WERI-Rb-1 (cell line): ENCODE data around the gene MS4A6A.
"Not testable (repeated sequence)": the region's sequence is repeated elsewhere in the genome, so short reads cannot be mapped to it uniquely, and the experiment has no call there.

ENCODE experiments used
- DNase-seq: peaks from one replicate; pipeline ENCODE4 v3.0.0-alpha.2; 2020
- H3K27ac ChIP-seq: fragments of 250-450 bp; sonication (Bioruptor Pico); 2 replicates; pipeline ENCODE4 v1.5.1; 2020; ENCODE audit warnings: mild to moderate bottlenecking, moderate library complexity
- H3K27me3 ChIP-seq: fragments of 250-450 bp; sonication (Bioruptor Pico); 2 replicates; pipeline ENCODE4 v1.5.1; 2021; ENCODE audit warnings: mild to moderate bottlenecking, low read depth, moderate library complexity; ENCODE audit not compliant: insufficient read depth, severe bottlenecking
- H3K36me3 ChIP-seq: fragments of 250-450 bp; sonication (Bioruptor Pico); 2 replicates; pipeline ENCODE4 v1.5.1; 2020; ENCODE audit warnings: mild to moderate bottlenecking, moderate library complexity
- H3K4me3 ChIP-seq: 2 replicates; pipeline ENCODE4 v1.5.1; 2011; ENCODE audit warnings: low read depth, mild to moderate bottlenecking, control low read depth, low read length
- H3K9me3 ChIP-seq: fragments of 250-450 bp; sonication (Bioruptor Pico); 2 replicates; pipeline ENCODE4 v1.5.1; 2021; ENCODE audit warnings: mild to moderate bottlenecking, moderate library complexity; ENCODE audit not compliant: severe bottlenecking
- TF ChIP-seq, protein P1 (sequence below): IDR thresholded peaks from 2 replicates; pipeline ENCODE4 v1.5.1; 2011; ENCODE audit warnings: low read depth, mild to moderate bottlenecking, control low read depth, inconsistent platforms, low read length

MS4A6A gene

DNA sequence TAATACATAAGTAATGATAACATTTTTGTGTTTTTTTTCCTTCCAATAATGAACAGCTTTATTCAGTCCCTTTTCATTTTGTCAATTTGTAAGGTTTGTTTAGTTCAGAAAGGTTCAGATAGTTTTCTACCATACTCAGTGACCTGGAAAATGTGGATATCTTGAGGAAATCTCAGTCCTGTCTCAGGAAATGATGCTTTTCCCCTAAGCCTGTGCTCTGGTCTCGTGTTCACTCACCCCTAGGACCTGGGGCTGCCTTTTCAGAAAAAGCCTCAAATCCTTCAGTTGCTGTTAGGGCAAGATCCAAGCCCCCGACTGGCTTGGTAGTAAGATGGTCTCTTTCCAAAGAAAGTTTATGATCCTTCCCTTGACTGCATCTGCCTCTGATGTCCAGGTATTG lies 21.8 kb downstream of the MS4A6A start:
- no peak for DNase-seq
- no peaks in the 10 kb centered on the region for H3K36me3 ChIP-seq
- no peak overlapping the region for H3K27ac ChIP-seq
- H3K9me3 ChIP-seq: peaks cover 4% of the 10 kb centered on the region
- no peaks in the 10 kb centered on the region for H3K27me3 ChIP-seq
- TF ChIP-seq, protein P1, sequence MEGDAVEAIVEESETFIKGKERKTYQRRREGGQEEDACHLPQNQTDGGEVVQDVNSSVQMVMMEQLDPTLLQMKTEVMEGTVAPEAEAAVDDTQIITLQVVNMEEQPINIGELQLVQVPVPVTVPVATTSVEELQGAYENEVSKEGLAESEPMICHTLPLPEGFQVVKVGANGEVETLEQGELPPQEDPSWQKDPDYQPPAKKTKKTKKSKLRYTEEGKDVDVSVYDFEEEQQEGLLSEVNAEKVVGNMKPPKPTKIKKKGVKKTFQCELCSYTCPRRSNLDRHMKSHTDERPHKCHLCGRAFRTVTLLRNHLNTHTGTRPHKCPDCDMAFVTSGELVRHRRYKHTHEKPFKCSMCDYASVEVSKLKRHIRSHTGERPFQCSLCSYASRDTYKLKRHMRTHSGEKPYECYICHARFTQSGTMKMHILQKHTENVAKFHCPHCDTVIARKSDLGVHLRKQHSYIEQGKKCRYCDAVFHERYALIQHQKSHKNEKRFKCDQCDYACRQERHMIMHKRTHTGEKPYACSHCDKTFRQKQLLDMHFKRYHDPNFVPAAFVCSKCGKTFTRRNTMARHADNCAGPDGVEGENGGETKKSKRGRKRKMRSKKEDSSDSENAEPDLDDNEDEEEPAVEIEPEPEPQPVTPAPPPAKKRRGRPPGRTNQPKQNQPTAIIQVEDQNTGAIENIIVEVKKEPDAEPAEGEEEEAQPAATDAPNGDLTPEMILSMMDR: no peak
- H3K4me3 ChIP-seq: no peak overlapping the region

DNA sequence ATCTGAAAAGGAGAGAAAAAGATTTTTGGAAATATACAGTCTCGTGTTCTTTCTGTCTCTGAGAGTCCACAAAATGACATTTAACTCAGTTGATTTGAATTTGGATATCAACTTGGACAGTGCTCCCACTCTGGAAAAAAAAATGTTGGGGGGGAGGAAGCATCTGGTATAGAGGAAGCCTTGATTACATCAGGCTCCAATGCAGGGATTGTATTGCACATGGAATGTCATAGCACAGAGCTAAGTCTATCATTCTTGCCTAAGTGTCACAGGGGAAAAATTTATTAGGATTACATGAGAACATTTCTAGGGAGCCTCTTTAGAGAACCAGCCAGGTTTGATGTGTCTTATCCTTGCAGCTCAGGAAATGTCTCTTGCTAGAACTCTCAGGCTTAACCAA lies 23.0 kb downstream of the MS4A6A start:
- Histone ChIP-seq H3K4me3 (no peak overlapping the region), H3K27ac (no peak overlapping the region), H3K27me3 (no peaks in the 10 kb centered on the region), H3K36me3 (no peaks in the 10 kb centered on the region), H3K9me3 (peaks cover 2% of the 10 kb centered on the region)
- DNase-seq: no peak
- TF ChIP-seq, protein P1: no peak

GRCh38 chr11:60159284-60159683 lies 23.6 kb downstream of the MS4A6A start:
- TF ChIP-seq, protein P1: no peak
- Histone ChIP-seq H3K36me3 (no peaks in the 10 kb centered on the region), H3K27me3 (no peaks in the 10 kb centered on the region), H3K27ac (no peak overlapping the region), H3K9me3 (no peaks in the 10 kb centered on the region), H3K4me3 (no peak overlapping the region)
- DNase-seq: no peak

DNA sequence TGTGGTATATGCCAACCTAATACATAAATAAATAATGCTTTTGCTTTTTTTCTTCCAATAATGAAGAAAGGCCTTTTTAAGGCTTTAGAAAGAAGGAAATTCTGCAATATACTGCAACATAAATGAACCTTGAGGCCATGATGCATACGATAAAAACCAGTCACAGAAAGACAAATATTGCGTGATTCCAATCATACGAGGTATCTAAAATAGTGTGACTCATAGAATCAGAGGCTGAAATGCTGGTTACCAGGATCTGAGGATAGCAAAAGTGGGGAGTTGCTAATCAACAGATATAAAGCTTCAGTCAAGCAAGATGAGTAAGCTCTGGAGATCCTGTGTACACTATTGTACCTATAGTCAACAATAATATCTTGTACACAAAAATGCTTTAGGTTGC lies 24.2 kb downstream of the MS4A6A start:
- no peaks in the 10 kb centered on the region for H3K36me3 ChIP-seq
- TF ChIP-seq, protein P1: no peak
- no peak overlapping the region for H3K4me3 ChIP-seq
- H3K27me3 ChIP-seq: no peaks in the 10 kb centered on the region
- H3K27ac ChIP-seq: no peak overlapping the region
- H3K9me3 ChIP-seq: no peaks in the 10 kb centered on the region
- no peak for DNase-seq

DNA sequence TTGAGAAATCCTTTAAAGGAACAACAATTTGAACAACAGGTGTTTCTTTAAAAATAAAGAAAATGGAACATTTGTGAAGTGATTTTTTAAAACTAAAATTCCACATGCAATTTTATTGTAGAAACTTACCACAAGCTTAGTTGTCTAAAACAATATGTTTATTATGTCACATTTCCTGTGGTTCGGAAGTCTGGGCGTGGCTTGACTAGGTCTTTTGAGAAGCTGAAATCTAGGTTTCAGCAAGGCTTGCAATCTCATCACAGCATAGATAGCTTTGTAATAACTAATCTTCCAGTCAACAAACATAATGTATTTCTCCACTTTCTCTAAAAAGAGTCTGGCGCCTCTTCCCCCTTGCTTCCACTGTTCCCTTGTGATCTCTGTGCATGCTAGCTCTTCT lies 27.0 kb downstream of the MS4A6A start:
- Histone ChIP-seq H3K27me3 (no peaks in the 10 kb centered on the region), H3K9me3 (no peaks in the 10 kb centered on the region), H3K27ac (no peak overlapping the region), H3K36me3 (no peaks in the 10 kb centered on the region), H3K4me3 (no peak overlapping the region)
- no peak for DNase-seq
- TF ChIP-seq, protein P1: no peak

- not testable (repeated sequence) for H3K9me3 ChIP-seq, H3K27ac ChIP-seq, H3K36me3 ChIP-seq, H3K4me3 ChIP-seq, H3K27me3 ChIP-seq, DNase-seq
These were observed 30.2 kb downstream of the MS4A6A start for GRCh38 chr11:60152727-60153126.
